Measurements from ENCODE around the gene SHISAL1.

SHISAL1 gene

DNA sequence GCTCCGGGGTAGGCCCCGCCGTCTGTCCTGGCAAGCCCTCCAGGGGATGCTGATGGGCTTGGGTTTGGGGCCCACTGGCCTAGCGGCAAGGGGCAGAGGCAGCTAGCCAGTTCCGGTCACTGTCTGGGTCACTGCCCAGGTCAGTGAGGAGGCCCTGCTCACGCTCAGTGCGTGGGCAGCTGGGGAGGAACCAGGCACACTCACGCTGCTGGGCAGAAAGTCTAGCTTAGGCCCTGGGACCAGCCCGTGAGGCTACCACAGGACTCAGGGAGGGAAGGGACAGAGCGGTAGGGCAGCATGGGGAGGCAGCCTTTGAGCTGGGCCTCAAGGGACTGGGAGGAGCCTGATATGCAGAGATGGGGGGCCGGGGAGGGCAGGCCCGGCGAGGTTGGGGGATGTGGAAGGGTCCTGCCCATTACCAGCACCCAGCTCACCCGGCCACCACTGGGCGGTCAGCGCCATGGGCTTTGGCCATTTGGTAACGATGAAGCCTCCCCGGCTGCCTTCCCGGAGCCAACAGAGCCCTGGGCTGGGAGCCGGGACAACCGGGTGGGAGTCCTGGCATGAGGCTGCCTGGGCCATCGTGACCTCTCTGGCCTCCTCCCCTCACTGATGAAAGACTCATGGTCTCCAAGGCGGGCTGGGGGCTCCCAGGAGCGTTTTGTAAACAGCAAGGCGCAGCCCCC is 14.2 kb downstream of the SHISAL1 start:
- no peak for DNase-seq

DNA sequence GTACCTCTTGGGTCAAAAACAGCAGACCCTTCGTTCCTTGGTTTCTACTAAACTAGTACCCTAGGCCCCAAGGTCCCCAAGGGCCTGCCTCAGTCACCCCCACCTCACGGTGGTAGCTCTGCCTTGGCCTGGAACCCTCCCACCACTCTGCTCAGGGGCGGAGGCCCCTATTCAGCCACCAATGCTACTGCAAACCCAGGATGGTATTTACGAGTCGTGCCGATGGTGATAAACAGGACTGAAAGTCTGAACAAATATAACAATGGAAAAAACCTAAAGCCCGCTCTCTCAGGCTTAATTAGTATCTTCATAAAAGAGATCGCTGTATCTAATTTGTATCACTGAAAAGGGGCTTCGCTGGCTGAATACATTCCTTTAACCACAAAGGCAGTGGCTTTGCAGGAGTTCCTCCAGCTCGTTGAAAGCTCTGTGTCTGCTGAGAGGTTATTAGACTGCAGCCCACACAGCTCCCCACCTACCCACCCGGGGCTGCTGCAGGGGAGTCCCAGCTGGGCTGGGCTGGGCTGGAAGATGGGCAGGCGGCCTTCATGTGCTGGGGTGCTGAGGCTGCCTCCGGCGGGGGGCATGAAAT is 15.2 kb downstream of the SHISAL1 start:
- DNase-seq = no peak

DNA sequence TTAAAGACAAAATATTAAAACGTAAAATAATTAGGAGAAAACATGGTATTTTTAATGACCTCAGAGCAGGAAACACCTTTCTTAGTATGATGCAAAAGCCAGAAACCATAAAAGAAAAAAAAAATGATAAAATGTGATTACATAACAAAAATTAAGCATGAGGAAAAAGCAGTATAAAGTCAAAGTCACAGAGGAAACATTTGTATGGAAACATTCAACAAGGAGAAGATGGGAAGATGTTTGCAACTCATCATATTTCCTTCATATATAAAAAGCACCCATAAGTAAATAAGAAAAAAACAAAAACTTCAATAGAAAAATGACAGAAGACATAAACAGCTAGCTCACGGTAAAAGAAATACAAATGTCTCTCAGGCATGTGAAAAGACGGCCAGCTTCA is 17.3 kb downstream of the SHISAL1 start:
- no peak for DNase-seq

DNA sequence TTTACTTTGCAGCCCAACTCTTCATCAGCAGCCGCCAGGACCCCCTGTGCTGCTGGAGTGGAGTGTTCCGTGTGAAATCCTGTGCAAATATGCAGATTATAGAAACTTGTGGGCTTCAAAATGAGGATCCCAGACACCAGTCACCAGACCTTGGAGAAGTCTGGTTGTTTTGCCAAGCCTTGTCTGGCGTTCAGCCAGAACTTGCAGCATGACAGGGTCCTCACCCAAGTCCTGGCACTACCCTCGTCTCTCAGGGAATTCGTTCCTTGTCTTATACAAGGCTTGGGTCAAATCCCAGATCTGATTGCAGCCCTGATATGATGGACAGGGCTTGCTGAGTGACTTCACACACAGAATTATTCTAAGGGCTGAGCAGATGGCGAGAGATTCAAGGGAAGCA is 18.9 kb downstream of the SHISAL1 start:
- no peak for DNase-seq

DNA sequence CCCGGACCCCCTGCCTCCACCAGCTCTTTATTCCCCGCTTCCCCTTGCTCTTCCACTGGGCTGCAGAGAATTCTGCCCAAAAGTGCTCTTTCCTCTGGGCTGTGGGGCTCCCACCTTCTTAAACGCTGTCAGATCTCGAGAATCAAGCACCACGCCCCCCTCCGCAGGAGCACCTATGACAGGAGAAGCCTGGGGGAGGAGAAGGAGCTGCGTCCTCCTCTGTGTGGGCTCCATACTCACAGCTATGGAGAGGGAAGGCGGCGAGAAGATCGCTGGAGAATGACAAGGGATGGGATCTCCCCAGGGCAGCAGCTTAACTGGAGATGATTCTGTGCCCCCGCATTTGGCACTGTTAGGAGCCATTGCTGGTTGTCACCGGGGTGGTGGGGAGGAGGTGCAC is 19.7 kb downstream of the SHISAL1 start:
- DNase-seq = no peak

DNA sequence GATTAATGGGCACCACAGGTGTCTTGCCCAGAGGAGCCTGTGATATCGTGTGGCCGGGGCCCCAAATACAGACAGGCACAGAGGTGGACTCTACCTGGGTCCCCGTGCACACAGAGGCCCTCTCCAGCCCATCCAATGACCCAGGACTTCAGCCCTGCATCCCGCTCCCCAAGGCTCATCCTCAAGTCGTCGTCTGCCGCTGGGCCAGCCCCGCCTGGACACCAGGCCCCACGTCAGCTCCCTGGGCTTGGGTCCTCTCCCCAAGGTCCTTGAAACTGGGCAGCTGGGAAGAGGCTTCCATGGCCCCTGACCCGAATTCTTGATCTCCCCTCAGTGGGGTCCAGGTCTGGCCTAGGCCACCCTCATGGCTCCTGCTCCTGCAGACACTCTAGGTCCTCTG is 20.2 kb downstream of the SHISAL1 start:
- no peak for DNase-seq

DNA sequence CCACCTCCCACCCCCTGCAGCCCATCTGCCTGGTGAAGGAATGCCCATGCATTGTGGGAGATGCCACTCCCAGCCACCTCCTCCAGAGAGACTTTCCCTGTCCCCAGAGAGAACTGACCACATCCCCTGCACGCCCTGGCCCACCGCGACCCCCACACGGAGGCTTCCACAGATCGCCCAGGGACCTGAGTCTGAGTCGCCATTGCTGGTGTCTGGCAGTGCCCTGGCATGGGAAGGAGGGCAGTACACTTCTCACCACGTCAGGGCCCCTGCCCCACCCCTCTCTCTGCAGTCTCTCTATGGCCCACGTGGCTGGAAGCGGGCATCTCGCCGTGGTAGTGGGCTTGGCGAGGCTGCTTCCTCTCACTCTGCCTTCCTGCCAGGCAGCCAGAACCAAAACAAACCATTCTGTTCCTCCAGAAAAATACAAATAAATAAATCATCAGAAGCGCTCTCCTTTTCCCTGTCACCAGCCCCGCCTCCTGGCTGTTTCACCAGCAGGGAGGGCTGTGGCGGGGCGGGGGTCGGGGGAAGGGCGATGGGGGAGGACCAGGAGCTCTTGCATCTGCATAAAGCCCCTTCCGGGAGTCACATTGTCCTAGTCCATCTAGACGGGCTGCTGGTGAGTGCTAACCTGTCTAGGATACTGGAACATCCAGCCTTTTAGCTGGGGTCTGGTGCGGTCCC is 20.9 kb downstream of the SHISAL1 start:
- no peak for DNase-seq

DNA sequence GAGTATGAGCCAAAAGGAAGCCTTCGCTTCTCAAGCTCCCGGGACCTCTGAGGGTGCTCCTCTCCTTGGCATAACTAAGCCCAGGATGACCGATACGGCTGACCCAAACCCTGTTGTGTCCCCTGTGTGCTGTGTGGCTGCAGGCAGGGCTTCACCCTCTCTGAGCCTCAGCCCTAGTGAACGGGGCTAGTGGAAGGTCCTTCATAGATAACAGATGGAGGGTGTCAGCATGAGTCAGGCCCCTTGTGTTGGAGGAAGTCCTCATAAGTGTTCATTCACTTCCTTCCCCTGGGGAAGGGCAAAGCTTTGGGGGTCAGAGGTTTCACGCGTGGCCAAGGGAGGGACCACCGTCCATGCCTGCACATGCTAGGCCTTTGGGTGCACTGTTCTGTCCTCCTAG is 21.5 kb downstream of the SHISAL1 start:
- DNase-seq = no peak

DNA sequence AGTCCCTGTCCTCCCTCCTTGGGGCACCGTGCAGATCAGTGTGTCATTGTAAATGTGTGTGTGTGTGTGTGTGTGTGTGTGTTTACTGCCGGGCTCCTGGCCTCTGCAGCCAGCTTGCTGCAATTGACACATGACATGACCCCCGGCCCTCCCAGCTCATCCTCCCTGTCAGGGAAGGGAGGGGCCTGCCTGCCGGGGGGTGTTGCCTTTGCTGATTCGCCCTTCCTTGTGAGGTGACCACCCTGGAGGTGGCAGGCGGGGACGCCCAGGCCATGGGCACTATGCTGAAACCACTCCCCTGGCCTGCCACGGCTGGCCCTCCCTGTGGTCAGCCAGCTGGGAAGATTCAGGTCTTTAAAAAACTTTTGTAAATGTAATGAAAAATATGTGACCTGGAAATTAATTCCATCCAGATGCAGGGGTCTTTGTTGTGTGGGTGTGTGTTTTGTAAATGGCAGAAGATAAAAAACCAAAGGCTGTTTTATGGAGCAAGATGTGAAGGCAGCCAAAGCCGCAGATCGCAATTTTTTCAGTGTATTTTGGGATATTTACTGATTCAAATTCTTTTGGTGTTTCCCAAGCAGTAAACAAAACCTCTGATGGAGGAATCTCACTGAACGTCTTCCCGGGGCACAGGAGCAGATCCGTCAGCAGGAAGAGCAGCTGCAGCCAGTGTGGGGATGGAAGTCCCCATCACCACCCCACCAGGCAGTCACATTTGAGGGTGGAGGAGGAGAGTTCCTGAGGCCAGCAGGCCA is 23.2 kb downstream of the SHISAL1 start:
- DNase-seq = no peak

DNA sequence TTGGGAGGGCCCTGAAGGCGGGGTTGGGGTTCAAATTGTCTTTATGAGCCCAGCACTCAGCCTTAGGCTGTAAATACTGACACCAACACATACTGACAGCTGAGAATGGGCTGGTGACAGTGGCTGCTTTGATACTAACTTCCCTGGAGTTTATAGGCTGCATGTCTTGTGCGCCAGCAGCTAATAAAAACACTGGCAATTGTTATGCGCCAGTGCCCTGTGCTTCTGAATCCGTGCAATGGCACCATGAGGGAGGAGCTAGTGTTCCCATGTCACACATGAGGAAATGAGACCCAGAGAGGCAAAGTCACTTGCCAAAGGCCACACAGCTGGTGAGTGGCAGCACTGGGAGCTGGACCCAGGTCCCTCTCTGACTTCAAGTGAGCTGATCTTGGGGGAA is 23.8 kb downstream of the SHISAL1 start:
- DNase-seq = no peak

DNA sequence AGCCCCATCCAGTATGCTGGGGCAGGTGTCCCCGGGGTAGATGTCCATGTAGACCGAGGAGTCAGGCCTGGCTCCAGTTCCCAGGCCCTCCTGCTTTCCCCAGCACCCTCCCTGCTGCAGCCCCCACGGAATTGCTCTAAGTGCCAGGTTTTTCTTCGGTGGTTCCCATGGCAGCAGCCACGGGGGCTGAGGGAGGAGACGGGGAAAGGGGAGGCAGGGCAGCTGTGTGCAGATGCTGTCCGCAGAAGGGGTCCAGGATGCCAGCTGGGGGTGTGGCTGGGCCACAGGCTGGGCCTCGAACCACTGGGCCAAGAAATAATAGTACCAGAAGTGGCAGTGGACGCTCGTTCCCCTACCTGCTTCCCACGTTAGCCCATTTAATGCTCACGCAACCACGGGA is 25.0 kb downstream of the SHISAL1 start:
- DNase-seq = no peak

DNA sequence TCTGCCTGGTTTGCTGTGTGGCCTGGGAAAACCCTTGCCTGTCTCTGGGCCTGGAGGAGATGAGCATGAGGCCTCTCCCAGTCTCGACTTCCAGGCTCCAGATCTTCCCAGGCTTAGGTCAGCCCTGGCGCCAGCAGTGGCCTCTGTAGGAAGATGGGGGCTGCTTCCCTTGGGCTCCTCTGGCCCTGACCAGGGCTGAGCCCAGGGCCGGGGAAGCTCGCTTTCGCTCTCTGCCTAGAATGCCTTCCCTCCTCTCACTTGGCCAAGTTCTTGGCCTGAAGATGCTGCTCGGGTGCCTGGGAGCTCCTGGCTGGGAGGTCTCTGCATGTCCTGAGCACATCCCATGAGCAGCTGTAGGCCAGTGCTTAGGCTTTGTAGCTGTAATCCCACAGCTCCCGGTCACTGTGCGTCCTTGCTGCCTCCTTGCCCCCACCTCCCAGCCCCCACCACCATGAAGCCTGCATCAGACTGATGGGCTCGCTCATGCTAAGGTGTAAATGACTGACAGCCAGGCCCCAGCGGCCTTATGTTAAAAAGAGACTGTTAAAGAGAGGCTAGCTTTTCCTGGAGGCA is 25.5 kb downstream of the SHISAL1 start:
- DNase-seq = no peak

DNA sequence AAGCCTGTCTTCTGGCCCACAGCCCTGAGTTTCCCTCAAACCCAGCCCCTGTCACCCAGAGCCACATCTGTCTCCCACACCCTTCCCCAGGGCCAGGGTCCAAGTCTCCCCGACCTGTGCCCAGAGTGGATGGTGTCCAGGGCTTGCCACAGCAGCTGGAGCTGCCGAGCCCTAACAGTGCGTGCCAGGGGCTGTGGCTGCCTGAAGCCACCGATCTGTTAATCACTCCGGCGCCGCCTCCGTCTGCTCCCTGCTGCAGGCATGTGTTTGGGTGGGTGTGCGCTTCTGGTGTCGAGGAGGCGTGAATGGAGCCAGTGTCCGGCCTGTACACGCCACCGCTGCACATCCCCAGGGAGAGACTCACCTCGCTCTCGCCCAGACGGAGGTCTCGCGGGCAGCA is 26.1 kb downstream of the SHISAL1 start:
- DNase-seq = no peak

DNA sequence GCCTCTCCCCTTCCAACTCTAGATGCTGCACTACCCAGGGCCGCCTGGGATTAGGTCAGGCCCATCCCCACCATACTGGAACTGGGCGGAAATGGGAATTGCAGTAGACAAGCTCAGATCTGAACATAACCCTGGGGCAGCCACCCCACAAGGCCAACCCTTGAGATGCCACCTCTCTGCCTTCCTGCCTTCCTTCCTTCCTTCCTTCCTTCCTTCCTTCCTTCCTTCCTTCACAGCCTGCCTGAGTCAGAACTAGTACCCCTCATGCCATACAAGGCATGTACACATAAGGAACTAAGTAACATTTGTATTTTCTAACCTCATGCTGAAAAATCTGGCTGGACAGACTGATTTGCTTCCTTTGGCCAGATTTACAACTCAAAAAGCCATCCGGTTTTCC is 28.0 kb downstream of the SHISAL1 start:
- no peak for DNase-seq

DNA sequence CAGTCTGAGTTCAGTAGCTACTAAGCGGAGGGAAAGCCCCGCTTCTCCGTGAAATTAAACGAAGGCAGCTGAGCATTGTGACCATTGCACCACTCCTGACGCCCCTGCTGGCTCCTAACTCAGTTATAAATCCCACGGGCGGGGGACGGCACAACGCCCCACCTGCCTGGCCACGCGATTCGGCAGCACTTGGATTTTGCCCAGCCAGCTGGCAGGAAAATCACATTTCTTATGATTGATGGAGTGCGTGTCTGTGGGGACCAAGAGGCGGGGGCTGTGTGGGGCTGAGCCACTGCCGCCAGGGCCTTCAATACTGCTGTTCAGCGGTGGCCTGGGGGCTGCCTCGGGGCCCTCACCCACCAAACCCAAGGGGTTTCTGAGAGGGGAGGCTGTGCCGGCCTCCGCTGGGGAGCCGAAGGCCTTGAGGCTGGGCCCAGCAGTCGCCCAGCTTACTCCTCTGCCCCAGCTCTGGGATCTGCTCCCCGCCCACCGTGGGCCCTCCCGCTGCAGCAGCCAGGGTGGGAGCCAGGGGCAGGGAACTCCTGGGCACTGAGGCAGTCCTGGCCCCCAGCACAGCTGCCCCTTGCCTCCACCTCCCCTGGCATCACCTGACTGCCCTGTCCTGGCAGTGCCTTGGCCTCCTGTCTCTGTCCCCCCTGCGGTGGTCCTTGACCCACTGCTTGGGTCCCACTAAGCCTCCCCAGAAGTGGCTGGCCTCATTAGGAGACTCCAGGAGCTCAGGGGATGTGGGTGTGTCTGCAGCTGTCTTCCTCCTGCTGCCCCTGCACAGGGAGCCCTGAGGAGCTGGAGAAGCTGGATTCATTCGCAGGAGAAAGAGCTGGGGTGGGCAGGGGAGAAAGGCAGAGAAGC is 30.7 kb downstream of the SHISAL1 start:
- DNase-seq = no peak

DNA sequence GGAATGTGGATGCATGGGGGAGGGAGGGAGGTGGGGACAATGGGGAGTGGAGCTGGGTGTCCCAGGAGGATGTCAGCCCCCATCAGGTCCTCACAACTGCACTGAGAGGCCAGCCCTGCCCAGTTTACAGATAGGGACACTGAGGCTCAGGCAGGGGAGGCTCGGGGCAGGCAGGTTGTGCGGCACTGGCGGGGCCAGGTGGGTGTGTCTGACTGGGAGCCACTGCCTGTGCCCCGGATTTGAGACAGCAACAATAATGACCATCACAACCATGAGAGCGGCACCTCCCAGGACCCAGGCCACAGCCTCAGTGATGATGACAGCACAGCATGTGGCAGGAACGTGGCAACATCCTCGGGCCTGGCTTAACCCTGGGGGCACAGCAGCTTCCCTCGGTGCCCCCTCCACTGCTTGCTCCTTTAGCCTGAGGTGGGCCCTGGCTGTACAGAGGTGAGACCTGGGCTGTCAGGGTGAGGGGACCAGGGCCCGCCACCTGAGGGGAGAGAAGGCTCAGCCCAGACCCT is 32.0 kb downstream of the SHISAL1 start:
- no peak for DNase-seq

DNA sequence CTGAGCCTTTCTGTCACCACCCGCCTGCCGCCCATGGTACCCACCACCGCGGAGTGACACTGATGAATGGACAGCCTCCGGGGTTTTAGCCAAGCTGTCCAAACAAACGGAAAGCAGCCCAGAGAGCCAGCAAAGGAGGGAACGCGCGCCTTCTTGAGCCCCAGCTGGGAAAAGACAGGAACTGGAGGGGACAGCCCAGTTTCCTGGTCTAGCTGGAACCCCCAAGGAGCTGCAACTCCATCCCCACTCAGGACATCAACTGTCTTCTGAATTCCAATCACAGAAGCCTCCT is 33.7 kb downstream of the SHISAL1 start:
- no peak for DNase-seq

DNA sequence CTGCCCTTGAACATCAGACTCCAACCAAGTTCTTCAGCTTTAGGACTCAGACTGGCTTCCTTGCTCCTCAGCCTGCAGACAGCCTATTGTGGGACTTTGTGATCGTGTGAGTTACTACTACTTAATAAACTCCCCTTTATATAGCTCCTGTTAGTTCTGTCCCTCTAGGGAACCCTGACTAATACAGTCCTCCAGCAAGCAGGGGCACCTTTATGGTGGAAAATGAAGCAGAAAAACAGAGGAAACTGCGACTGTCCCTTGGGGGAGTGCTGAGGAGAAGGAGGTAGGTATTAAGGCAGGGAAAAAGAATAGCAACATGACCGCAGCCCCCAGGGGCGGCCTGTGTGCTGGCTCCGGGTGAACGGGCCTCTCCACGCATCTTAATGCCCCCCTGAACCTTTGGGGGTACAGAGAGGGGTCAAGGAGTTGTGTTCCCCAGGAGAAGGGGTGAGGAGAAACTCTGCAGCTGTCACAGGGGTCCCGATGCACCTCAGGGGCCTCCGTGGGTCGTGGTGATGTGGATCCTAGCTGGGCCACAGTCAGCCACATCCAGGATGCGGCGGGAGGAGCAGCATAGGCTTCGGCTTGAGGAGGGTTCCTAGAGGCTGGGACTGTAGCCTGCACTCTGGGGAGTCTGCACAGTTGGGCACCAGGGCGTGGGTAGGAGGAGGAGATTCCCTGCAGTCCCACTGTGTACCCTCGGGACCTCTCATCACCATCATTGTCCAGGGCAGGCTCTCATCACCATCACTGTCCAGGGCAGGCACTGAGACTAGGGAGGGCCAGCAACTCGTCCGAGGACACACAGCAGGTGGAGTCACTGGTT is 34.3 kb downstream of the SHISAL1 start:
- no peak for DNase-seq

DNA sequence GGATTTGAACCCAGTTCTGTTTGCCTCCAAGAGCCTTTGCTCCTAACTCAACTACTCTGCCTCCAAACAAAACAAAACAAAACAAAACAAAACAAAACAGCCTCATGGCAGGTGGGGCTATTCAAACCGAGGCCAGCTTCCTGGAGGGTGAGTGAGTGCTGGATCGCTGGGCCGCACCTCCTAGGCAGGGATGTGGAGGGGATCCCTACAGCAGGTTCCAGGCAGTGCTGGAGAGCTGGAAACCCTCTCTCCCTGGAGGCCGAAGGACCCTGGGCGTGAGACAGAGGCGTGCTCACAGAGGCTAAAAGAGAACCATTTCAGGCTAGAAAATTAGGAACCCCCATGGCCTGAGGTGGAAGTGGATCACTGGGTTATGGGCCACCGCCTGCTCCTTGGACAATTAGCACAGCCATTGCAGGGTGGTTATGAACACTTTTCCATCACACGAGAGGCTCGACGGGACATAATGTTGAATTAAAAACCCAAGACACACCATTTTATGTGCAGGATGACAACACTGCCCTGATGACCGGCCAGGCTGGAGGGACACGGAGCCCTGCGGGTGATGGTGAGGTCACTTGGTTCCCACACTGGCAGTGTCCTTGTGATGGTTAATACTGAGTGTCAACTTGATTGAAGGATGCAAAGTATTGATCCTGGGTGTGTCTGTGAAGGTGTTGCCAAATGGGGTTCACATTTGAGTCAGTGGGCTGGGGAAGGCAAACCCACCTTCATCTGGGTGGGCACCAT is 35.2 kb downstream of the SHISAL1 start:
- no peak for DNase-seq

DNA sequence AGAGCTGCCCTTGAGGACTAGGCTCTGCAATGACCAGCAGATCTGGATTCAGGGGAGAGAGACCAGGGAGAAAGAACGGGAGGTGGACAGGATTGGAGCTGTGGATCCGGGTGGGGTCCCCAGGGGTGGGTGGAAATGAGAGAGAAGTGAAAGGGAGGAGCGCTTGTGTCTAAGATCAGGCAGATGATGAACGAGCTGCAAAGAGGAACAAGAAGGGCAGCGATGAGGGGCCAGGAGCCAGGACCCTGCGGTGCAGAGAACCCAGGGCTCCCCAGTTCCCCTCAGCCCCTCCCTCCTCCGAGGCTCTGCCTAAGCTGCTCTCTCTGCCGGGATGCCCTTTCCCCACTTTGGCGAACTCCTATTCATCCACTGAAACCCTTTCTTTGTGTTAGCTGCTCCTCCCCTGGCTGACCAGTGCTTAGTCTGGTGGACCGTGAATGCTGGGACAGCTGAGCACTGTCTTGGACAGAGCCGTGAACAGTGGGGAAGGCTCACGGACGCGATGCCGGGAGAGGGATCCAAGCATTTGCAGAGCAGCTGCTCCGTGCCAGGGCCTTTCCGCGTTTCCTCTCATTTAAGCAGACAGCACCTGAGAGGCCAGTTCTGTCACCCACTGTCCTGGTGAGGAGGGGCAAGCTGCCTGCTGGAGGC is 35.9 kb downstream of the SHISAL1 start:
- no peak for DNase-seq
